ENCODE data around the gene CLEC2B.

The CLEC2B gene

GRCh38 chr12:9805883-9806282 is 63.3 kb downstream of the CLEC2B start:
- no peak for DNase-seq
